ENCODE data around the gene CALN1.
"Not testable (repeated sequence)": the region's sequence is repeated elsewhere in the genome, so short reads cannot be mapped to it uniquely, and the experiment has no call there.

CALN1 gene

GRCh38 chr7:71846160-71846559 is 566.0 kb downstream of the CALN1 start:
- DNase-seq: no peak

- DNase-seq: no peak
Measured at GRCh38 chr7:71843676-71844075, 568.5 kb downstream of the CALN1 start.

DNA sequence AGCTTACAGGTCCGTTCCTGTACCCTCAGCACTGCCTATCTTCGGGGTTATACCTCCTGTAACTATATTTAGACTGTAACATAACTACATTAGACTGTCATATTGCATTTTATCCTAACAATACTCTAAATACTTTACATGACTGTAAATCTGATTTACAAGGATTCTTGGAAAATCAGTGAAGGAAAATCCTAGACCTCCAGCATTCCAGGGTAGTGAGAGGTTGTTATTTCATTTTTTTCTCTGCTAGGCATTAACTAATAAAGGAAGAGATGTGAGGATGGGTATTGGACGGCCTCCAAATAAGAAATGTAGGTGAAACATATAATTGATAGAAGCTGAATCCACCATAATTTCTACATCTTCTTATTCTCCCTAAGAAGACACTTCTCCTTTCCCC is 569.4 kb downstream of the CALN1 start:
- DNase-seq: no peak

DNA sequence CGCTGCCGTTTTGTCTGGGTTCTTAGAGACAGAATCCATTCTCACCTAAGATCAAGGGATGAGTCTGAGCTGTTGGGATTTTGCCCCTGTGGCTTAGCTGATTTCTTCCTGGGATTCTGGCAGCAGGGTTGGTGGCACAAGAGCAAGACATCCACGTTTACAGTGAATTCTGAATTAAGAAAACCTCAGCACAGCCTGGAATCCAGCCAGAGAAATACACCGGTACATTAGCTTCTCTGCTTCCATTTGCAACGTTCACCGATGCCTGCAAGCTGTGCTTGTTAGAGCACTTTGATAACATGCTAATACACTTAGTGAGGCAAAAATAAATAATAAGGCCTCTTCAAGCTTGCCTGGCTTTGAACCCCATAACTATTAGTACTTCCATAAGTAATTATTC is 569.8 kb downstream of the CALN1 start:
- no peak for DNase-seq

DNA sequence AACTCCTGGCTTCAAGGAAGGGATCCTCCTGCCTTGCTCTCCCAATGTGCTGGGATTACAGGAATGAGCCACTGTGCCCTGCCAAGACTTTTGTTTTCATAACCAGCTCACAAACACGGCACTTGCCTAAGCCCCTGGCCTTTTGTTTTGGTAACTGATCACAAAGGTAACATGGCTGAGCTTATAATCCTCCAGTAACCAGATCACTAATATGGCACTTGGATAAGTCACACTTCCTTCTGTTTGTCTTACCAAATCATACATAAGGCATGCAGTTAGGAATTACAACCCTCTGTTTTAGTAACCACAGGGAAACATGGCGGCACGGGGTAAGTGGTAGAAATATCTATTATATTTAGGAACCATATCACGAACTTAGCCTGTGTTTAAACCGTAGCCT is 577.1 kb downstream of the CALN1 start:
- no peak for DNase-seq

GRCh38 chr7:71829515-71829914 is 582.6 kb downstream of the CALN1 start:
- no peak for DNase-seq

GRCh38 chr7:71828361-71828760 is 583.8 kb downstream of the CALN1 start:
- DNase-seq: no peak

DNA sequence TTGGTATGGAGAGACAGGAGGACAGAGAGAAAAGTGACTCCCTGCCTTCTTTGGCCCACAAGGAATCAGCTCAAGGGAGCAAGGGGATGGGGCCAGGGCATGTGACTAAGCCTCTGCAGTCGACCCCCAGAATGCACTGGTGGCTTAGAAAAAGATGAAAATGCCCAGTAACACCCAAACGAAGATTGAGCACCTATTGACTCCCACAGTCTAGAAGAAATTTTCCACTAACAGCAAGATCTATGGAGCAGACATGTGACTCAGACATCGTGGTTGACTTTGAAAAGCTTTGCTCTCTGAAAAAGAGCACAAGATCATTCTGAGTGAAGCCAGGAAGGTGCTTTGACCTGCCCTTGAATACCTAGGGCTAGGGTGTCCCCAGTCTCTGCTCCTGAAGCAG is 586.0 kb downstream of the CALN1 start:
- no peak for DNase-seq

GRCh38 chr7:71824006-71824760 is 588.0 kb downstream of the CALN1 start:
- no peak for DNase-seq

GRCh38 chr7:71822406-71822805 is 589.7 kb downstream of the CALN1 start:
- not testable (repeated sequence) for DNase-seq

DNA sequence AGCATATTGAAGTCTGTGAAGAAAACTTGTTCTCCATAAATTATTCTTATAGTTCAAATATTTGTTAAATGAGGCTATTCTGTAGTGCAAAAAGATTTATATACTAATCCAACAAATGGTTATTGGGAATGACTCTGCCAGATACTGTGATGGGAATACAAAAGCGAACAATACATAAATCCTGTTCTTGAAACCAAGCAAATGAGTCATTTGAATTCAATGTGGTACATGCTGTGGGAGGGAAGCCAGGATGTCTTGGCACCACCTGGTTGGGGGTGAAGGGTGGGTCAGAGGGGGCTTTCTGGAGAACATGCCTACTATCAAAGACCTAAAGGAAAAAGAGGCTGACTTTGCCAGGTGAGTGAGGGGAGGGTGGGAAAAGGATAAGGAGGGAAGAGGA is 594.2 kb downstream of the CALN1 start:
- no peak for DNase-seq

DNA sequence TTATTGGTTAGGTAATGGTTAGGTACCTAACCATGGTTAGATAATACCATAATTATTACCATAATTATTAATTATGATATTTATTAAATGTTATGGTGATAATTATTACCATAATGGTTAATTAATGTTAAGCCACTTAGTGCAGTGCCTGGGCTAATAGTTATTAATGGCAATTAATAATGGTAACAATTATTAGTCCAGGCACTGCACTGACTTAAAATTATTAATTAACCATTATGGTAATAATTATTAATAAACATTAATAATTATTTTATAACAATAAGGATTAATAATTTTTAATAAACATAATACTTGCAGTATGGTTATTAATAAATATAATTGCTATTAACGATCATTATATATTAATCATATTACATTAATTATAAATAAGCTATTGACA is 604.0 kb downstream of the CALN1 start:
- DNase-seq: no peak

DNA sequence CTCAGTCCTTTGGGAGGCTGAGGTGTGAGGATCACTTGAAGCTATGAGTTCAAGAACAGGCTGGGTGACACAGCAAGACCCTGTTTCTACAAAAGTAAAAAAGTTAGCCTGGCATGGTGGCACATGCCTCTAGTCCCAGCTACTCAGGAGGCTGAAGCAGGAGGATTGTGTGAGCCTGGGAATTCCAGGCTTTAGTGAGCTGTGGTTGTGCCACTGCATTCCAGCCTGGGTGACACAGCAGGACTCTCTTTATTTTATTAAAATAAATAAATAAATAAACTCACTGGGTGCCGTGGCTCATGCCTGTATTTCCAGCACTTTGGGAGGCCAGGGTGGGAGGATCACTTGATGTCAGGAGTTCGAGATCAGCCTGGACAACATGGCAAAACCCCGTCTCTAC is 607.9 kb downstream of the CALN1 start:
- no peak for DNase-seq

DNA sequence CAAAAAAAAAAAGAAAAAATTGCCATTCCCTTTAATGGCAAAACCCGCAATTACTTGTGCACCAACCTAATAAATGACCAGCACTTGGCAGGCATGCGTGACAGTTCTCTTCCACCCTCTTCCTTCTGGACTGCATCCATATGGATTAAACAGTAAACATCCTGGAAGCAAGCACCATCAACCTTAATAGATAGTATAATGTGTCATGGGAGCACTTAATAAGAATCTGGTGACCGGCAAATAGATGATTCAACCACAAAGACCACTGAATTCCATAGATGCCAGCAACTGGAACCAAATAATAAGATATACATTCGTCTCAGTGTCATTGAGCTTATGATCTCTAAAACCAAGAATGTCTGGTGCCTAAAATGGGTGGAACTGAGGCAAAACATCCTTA is 610.2 kb downstream of the CALN1 start:
- no peak for DNase-seq

GRCh38 chr7:71800321-71800720 is 611.8 kb downstream of the CALN1 start:
- DNase-seq: no peak

DNA sequence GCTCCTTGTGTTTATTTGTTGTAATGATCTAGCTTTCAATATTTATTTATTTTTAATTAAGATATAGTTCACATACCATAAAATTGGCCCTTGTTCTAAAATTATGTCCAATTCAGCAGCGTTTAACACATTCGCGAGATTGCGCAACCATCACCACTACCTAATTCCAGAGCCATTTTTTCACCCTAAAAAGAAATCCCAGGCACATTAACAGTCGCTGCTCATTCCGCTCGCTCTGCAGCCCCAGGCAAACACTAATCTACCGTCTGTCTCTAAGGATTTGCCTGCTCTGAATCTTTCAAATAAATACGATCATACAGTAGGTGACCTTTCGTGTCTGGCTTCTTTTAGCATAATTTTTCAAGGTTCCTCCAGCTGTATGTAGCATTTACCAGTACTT is 616.7 kb downstream of the CALN1 start:
- no peak for DNase-seq

DNA sequence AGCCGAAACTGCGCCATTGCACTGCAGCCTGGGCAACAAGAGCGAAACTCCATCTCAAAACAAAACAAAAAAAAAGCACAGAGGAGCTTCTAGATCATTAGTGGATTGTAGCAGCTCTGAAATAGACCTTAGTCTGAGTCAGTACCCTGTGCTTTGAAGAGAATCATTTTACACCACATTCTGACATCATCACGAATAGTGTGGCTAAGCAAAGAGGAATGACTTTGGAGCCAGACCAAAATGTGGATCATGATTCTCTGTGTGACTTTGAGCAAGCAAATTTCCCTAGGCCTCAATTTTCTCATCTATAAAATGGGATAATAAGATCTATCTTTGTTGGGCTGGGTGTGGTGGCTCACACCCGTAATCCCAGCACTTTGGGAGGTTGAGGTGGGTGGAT is 618.9 kb downstream of the CALN1 start:
- no peak for DNase-seq

GRCh38 chr7:71787513-71787912 is 624.6 kb downstream of the CALN1 start:
- DNase-seq: no peak

GRCh38 chr7:71785216-71785615 is 626.9 kb downstream of the CALN1 start:
- no peak for DNase-seq

DNA sequence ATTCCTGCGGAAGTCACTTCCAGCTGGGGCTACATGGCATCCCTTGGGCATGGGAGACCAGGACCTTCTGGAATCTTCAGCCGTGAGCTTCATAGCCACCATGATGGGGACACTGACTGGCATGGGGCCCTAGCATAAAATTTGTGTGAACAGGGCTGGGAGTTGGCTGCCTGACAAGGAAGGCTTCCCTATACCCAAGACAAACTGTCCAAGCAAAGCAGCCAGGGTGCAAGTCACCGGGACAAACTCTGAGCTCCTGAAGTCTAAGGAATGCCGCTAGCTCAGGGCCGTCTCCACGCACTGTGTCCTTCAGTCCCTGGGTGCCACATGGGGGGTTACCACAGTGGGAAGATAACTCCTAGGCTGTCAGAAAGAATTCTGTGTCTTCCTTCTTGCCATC is 627.4 kb downstream of the CALN1 start:
- no peak for DNase-seq

- no peak for DNase-seq
Measured at GRCh38 chr7:71784180-71784579, 628.0 kb downstream of the CALN1 start.

DNA sequence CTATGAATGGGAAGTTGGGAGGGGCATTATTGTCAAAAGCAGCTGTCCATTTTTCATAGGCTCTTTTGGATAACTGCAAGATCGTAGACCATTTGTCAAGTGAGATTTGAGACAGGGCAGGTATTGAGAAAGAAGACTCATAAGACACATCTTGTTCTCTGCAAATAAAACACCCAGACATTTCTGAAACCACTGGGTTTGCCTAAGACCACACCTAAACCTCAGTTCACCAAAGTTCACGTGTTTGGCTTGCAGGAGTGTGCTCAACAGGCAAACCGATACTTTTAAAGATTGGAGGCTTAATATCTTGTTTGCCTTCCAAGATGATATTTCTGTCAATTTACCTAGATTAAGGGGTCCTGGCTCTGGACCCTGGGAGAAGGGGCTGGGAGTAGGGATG is 628.4 kb downstream of the CALN1 start:
- no peak for DNase-seq

DNA sequence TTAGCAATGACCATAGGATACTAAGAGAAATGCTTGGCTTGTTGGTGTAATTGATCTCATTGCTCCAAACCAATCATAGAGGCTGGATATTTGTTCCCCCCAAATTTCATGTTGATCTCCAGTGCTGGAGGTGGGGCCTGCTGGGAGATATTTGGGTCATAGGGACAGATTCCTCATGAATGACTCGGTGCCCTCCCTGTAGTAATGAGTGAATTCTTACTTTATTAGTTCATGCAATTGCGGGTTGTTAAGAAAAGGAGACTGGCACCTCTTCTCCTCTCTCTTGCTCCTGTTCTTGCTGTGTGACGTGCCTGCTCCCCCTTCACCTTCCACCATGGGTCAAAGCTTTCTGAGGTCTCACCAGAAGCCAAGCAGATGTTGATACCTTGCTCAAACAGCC is 630.1 kb downstream of the CALN1 start:
- DNase-seq: no peak

GRCh38 chr7:71780282-71780681 is 631.9 kb downstream of the CALN1 start:
- DNase-seq: no peak

- no peak for DNase-seq
Measured at GRCh38 chr7:71777278-71777677, 634.9 kb downstream of the CALN1 start.

DNA sequence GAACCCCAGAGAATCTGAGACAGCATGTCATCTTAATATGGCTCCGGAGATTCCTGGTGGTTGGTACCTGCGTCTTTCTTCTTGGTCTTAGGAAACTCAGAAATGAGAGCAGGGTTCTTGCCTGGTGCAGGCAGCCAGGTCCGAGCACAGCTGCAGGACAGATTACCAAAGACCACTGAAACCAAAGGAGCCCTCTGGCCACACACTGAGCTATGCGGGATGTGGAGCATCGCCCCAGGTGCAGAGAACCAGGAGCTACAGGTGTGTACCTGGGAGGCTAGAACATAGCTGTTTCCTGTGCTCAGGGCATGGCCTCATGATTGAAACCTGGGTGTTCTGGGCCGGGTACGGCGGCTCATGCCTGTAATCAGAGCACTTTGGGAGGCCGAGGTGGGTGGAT is 635.4 kb downstream of the CALN1 start:
- no peak for DNase-seq

All from GDM1 (cell line).